Transverse colon (tissue), 4 donors: ENCODE data around the gene LBX1. TPM values are rescaled to one million over a fixed set of nuclear protein-coding genes. Genes with fewer than 3 reads are reported as not detected.

ENCODE experiments used
- DNase-seq: peaks from one replicate; pipeline ENCODE4 v3.0.0-alpha.2; 2019
- H3K27ac ChIP-seq, 4 donors: fragments of 200-600 bp; sonication (generic); 2 replicates each; pipeline ENCODE4 v1.5.1; 2016 to 2018; ENCODE audit warnings: inconsistent platforms in 4 of 4
- H3K27me3 ChIP-seq: fragments of 200-600 bp; sonication (generic); 2 replicates; pipeline ENCODE4 v1.5.1; 2017; ENCODE audit warnings: inconsistent platforms
- H3K36me3 ChIP-seq, 4 donors: fragments of 200-600 bp; sonication (generic); 2 replicates each; pipeline ENCODE4 v1.5.1; 2017 to 2019; ENCODE audit warnings: inconsistent platforms in 4 of 4
- H3K4me1 ChIP-seq, 4 donors: fragments of 200-600 bp; sonication (generic); 2 replicates each; pipeline ENCODE4 v1.5.1; 2017 to 2020; ENCODE audit warnings: inconsistent platforms in 4 of 4
- H3K4me3 ChIP-seq, 4 donors: fragments of 200-600 bp; sonication (generic); 1 replicate in 1 of 4; 2 replicates in 3 of 4; pipeline versions ENCODE4 v1.5.1 to v1.6.1; 2017 to 2019; ENCODE audit warnings: inconsistent platforms in 4 of 4
- H3K9me3 ChIP-seq, 2 donors: fragments of 200-600 bp; sonication (generic); 2 replicates each; pipeline ENCODE4 v1.5.1; 2017 to 2019; ENCODE audit warnings: inconsistent platforms in 2 of 2
- CTCF ChIP-seq, 5 experiments: fragments of 200-600 bp in 3 of 5; fragments of 450-650 bp in 2 of 5; sonication (generic) in 3 of 5; IDR thresholded peaks; 1 replicate in 2 of 5; 2 replicates in 3 of 5; pipeline ENCODE4 v1.5.1; 2016 to 2017; ENCODE audit warnings: antibody characterized with exemption in 5 of 5, inconsistent platforms in 3 of 5, mild to moderate bottlenecking in 2 of 5, moderate library complexity in 1 of 5
- EP300 ChIP-seq: sonication (generic); formaldehyde crosslinking; IDR thresholded peaks from one replicate; pipeline ENCODE4 v1.6.1; 2017; ENCODE audit warnings: antibody characterized with exemption, low read depth
- POLR2A ChIP-seq: fragments of 450-650 bp; IDR thresholded peaks from one replicate; pipeline ENCODE4 v1.6.1; 2016; ENCODE audit warnings: antibody characterized with exemption, mild to moderate bottlenecking, moderate library complexity
- POLR2AphosphoS5 ChIP-seq, 3 donors: sonication (generic); formaldehyde crosslinking; IDR thresholded peaks; one replicate each; pipeline ENCODE4 v1.6.1; 2016; ENCODE audit warnings: antibody characterized with exemption in 3 of 3
- WGBS, 2 donors: methylation state at CpG; one replicate each; pipeline ENCODE4 v1.1.5; 2018; ENCODE audit warnings: low coverage in 1 of 2; 5-methylcytosine and 5-hydroxymethylcytosine counted together
- in situ Hi-C, 4 donors: fragments of 200-750 bp; cut with MboI; loops; one replicate each; pipeline versions ENCODE4 v1.15.0 to v1.15.1; 2017; ENCODE audit warnings: low sequenced_read_pairs in 3 of 4, low pct_ligation_motif_present in 1 of 4, low pct_unique_long_range_greater_than_20kb in 1 of 4
- intact Hi-C: fragments of 100-400 bp; cut with DNase I; formaldehyde crosslinking; loops from one replicate; pipeline ENCODE4 v1.15.1; 2023; ENCODE audit warnings: low total_unique reads
- total RNA-seq, 4 donors: library from RNA; depleted of rRNA; stranded (reverse); fragments of >200 nt; gene quantifications; one replicate each; pipeline ENCODE4 v1.1.0, GENCODE V29; 2016

Gene LBX1
- total RNA-seq, 4 donors from 2014 or later = not detected

- in situ Hi-C loops = loop anchor here in 3 of 4 donors (25.0 kb wide), 3 partner anchors 240 to 540 kb away; no protein-coding TSS in a partner anchor
- Histone ChIP-seq H3K4me3 (no peak overlapping the region), H3K27ac (no peak overlapping the region), H3K9me3 (no peaks in the 10 kb centered on the region), H3K36me3 (no peaks in the 10 kb centered on the region), H3K4me1 (peaks cover 19 to 51% (median 30%) of the 10 kb centered on the region in 4 donors), H3K27me3 (peaks cover 100% of the 10 kb centered on the region)
- WGBS, 2 donors = 0 to 6% methylated on average over 2 to 9 of the region's 9 CpGs
- intact Hi-C loops = no loop called here
- DNase-seq = no peak
- TF ChIP-seq POLR2A = no peak
- no peak for TF ChIP-seq CTCF (IDR thresholded peaks at IDR 0.05)
- no peak for TF ChIP-seq EP300
- no peak for TF ChIP-seq POLR2AphosphoS5 (IDR thresholded peaks at IDR 0.05)
Observed at GRCh38 chr10:101221963-101222531, 7.2 kb downstream of the LBX1 start.

- in situ Hi-C loops = loop anchor here in 3 of 4 donors (25.0 kb wide), 3 partner anchors 241 to 541 kb away; no protein-coding TSS in a partner anchor
- WGBS, 2 donors = 23% methylated on average over 5 of the region's 5 CpGs; no CpG with 5 or more reads in 1 of the 2 donors
Observed at GRCh38 chr10:101221549-101221948, 7.7 kb downstream of the LBX1 start.

GRCh38 chr10:101219946-101220451, 9.3 kb downstream of the LBX1 start:
- Histone ChIP-seq H3K27me3 (peaks cover 100% of the 10 kb centered on the region), H3K4me3 (no peak overlapping the region), H3K4me1 (peaks cover 6 to 51% (median 25%) of the 10 kb centered on the region in 4 donors), H3K27ac (no peak overlapping the region), H3K9me3 (no peaks in the 10 kb centered on the region), H3K36me3 (no peaks in the 10 kb centered on the region)
- intact Hi-C loops (loop anchor here (10.0 kb wide), 1 partner anchor 75 kb away; no protein-coding TSS in a partner anchor), in situ Hi-C loops (loop anchor here (10.0 to 25.0 kb wide), 4 partner anchors 242 to 542 kb away; no protein-coding TSS in a partner anchor)
- 31% methylated on average over 3 of the region's 3 CpGs; no CpG with 5 or more reads in 1 of the 2 donors for WGBS, 2 donors
- no peak for DNase-seq
- TF ChIP-seq POLR2A (no peak), CTCF (IDR thresholded peaks at IDR 0.05) (no peak), EP300 (no peak), POLR2AphosphoS5 (IDR thresholded peaks at IDR 0.05) (no peak)

More at GRCh38 chr10:101221549-101221948, 7.7 kb downstream of the LBX1 start:
- intact Hi-C loops = no loop called here
- no peaks in the 10 kb centered on the region for H3K36me3 ChIP-seq
- H3K9me3 ChIP-seq = no peaks in the 10 kb centered on the region
- no peak overlapping the region for H3K27ac ChIP-seq
- H3K4me1 ChIP-seq = peaks cover 16 to 51% (median 28%) of the 10 kb centered on the region in 4 donors
- no peak overlapping the region for H3K4me3 ChIP-seq
- DNase-seq = no peak
- TF ChIP-seq POLR2AphosphoS5 (IDR thresholded peaks at IDR 0.05) (no peak), POLR2A (no peak), EP300 (no peak), CTCF (IDR thresholded peaks at IDR 0.05) (no peak)
- peaks cover 100% of the 10 kb centered on the region for H3K27me3 ChIP-seq

- H3K27me3 ChIP-seq = peaks cover 100% of the 10 kb centered on the region
- H3K36me3 ChIP-seq = no peaks in the 10 kb centered on the region
- DNase-seq = no peak
- H3K4me1 ChIP-seq = peaks cover 6 to 51% (median 28%) of the 10 kb centered on the region in 4 donors
- H3K9me3 ChIP-seq = no peaks in the 10 kb centered on the region
- intact Hi-C loops = loop anchor here (10.0 kb wide), 1 partner anchor 75 kb away; no protein-coding TSS in a partner anchor
- H3K27ac ChIP-seq = no peak overlapping the region
- no peak overlapping the region for H3K4me3 ChIP-seq
- in situ Hi-C loops = loop anchor here (10.0 to 25.0 kb wide), 4 partner anchors 243 to 543 kb away; no protein-coding TSS in a partner anchor
- 18 to 19% methylated on average over 5 to 26 of the region's 26 CpGs for WGBS, 2 donors
- TF ChIP-seq CTCF (IDR thresholded peaks at IDR 0.05) = no peak
- TF ChIP-seq POLR2A = no peak
- no peak for TF ChIP-seq POLR2AphosphoS5 (IDR thresholded peaks at IDR 0.05)
- no peak for TF ChIP-seq EP300
Observed at GRCh38 chr10:101219139-101219945, 9.9 kb downstream of the LBX1 start.
